ENCODE results near the gene TMEM35A. TPM values are rescaled to one million over a fixed set of nuclear protein-coding genes. Genes with fewer than 3 reads are reported as not detected.

The TMEM35A gene
- total RNA-seq, 4 donors from 2014 or later, result 0.38 to 0.88 (median 0.51) TPM; not detected in 1

- no peak for TF ChIP-seq CTCF (IDR thresholded peaks at IDR 0.05; ENCODE audit: low read depth)
Observed at GRCh38 chrX:101057093-101057714, 21.5 kb upstream of the TMEM35A start.

DNA sequence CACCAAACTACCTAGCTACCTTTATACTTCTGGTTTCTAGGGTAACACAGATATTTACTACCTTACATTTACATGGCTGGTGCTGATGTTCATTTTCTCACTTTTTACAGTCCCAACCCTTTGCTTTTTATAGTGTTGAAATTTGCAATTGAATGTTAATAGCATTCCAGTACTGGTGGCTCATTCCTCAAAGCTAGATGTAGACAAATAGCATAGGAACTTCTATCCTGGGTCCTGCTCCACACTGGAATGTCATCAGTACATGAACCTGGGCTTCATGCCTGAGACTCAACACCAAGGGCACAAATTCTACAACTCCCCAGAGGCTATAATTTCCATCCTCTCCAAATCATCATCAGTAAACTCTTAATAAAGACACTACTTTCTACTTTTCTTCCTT lies 16.5 kb upstream of the TMEM35A start:
- TF ChIP-seq CTCF (IDR thresholded peaks at IDR 0.05; ENCODE audit: low read depth), result no peak

DNA sequence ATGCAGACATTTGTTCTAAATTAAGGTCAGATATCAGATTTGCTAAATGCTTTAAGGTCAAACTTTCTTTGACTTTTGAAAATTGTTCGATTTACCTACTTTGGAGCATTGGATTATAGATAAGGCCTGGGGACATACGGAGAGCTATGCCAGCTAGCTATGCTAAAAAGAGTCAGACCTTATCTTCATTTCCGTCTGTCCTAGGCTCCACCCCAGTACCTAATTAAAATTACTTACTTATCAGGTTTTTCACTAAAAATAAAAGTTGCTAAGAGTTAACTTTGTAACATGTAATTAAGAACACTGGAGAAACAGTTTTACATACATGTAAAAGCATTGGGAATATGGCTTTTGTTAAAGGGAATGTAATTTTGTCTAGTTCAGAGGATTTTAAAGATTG lies 7.1 kb upstream of the TMEM35A start:
- TF ChIP-seq CTCF (IDR thresholded peaks at IDR 0.05; ENCODE audit: low read depth), result no peak

DNA sequence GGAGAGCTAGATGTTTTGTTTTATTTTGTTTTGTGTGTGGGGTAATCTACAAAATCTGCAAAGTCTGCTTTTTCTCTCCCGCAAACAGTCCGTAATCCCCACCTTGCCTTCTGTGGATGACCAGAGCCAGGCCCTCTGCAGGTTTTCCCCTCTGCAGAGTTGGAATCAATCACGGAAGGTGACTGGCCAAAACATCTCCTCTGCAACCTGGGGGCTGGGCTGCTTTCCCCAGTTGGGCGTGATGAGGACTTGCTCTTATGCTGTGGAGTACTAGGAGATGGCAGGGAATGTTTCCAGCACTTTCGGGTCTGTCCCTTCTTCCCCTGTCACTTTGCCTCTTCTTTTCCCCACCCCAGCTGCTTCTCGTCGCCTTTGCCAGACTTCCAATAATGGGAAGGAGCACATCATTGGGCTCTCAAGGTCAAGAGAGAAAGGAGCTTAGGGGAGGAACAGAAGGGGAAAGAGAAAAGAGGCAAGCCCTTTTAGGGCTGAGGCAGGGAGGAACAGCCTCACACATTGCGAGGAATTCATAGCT lies 1.1 kb downstream of the TMEM35A start:
- no peak for TF ChIP-seq CTCF (IDR thresholded peaks at IDR 0.05; ENCODE audit: low read depth)

DNA sequence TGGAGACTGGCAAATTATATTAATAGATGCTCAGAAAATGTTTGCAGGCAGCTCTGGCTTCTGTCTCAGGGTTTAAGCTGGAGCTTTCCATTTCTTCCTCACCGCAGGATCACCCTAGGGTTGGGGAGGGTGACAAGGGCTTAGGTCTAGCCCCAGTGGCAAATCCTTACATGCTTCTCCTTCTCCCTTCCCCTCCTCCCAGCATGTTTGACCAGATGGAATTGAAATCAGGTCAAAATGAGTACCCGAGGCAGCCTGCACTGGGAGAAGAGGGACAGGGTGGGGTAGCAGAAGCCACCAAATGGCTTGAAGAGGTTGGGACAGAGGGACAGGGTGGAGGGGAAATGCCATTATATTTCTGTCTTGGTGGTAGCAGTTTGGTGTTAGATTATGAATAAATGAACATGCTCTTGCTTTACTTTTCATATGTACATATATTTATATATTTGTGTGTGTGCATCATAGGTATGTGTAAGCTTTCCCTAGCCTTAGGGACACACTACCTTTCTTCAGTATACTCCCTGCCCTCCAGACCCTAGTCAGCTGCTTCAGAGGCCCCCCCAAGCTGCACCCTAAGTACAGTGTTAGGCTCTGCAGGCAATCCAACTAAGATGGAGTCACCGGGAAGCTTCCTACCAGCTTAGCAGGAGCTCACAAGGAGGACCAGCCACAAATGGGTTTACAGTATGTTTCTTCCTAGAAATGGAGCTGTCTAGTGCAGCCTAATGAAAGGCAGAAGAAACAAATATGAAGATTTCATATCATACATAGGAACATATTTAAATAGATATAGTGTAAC lies 1.8 kb downstream of the TMEM35A start:
- TF ChIP-seq CTCF (IDR thresholded peaks at IDR 0.05; ENCODE audit: low read depth), result no peak

DNA sequence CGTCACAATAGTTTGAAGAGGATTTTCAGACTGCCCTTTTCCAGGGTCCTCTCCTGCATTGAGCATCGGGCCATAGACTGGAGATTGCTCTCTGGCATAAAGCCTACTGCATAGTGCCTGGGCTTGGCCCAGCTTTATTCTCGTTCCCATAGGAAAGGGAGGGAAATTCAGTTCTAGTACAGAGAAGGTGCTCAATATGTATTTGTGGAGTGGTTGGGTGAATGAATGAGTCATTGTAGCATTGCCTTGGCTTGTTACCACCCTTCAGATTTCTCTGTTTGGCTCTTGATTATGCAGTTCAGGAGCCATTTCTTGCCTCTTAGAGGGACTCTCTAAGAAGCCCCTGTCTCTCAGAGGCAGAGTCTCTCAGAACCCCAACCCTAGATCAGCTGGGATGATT lies 2.6 kb downstream of the TMEM35A start:
- no peak for TF ChIP-seq CTCF (IDR thresholded peaks at IDR 0.05; ENCODE audit: low read depth)

DNA sequence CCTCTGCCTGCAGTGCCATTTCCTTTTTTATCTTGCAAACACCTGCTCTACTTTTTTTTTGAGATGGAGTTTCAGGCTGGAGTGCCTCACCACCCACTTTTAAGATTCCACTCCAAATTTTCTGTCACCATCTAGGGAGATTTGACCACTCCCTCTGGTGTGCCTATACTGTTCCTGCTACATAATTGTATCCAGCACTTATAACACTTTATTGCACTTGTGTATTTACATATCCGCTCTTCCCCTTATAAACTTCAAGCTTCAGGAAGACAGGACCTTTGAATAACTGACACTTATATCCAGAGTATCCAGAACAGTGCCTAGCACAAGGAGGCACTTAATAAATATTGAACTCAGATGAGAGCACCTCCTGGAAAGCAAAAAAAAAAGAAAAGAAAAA lies 13.1 kb downstream of the TMEM35A start:
- no peak for TF ChIP-seq CTCF (IDR thresholded peaks at IDR 0.05; ENCODE audit: low read depth)
